HG03342 (cell line): ENCODE results near the gene MB.
A peak's percentile ranks its signal among the peaks of the same experiment; 100 is the strongest.
"Not testable (repeated sequence)": the region's sequence is repeated elsewhere in the genome, so short reads cannot be mapped to it uniquely, and the experiment has no call there.

Experiments
- ATAC-seq: cut with Tn5 transposase; IDR thresholded peaks from one replicate; pipeline ENCODE4 v1.9.1; 2021; ENCODE audit warnings: mild to moderate bottlenecking, moderate library complexity; ENCODE audit not compliant: unreplicated experiment

MB gene

DNA sequence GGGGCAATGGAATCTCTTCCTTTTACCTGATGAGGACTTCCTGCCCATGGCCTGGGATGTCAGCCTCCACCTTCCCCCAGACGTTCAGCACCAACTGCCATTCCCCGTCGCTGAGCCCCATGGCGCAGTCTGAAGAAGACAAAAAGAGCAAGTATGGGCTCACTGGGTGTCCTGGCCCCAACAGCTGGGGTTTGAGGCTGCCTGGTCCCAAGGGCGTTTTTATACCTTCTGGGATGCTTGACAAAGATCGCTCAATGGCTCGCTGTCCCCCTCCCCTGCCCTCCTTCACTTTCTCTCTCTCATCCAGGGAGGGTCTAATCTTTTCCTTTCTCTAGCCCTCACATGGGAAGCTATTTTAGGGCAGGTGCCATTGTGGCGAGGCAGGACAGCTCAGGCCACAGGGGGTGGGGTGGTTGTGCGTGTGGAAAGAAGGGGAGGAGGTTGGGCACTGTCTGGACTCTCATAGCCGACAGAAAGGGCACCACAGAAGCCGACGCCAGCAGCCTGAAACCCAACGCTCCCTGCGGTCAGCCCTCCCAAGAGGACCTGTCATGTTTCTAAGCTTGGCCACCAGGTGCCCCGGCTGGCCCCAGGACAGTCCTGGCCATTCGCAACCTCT lies at the start of gene MB:
Gene MB, minus strand, starts transcription at position 193 of the 619 bp plus-strand sequence. Its CDS starts 72 bp downstream, at position 121.
- ATAC-seq, result no peak

DNA sequence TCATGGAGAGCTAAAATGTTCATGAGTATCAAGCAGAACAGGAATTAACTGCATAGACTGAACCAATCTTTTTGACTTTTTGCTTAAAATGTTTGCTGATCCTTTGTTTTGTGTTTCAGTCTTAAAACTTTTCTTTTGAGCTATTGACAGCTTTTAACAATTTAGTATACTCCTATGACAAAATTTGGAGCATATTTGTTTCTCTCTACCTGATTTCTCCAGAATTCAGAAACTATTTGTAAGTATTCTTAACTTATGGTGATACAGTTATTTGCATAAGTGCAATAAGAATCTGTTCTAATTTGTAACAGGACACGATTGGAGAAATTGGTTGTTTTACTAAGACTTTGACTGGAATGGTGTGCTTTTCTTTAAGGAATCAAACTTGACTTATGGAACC lies 49.6 kb upstream of the MB start:
- not testable (repeated sequence) for ATAC-seq

DNA sequence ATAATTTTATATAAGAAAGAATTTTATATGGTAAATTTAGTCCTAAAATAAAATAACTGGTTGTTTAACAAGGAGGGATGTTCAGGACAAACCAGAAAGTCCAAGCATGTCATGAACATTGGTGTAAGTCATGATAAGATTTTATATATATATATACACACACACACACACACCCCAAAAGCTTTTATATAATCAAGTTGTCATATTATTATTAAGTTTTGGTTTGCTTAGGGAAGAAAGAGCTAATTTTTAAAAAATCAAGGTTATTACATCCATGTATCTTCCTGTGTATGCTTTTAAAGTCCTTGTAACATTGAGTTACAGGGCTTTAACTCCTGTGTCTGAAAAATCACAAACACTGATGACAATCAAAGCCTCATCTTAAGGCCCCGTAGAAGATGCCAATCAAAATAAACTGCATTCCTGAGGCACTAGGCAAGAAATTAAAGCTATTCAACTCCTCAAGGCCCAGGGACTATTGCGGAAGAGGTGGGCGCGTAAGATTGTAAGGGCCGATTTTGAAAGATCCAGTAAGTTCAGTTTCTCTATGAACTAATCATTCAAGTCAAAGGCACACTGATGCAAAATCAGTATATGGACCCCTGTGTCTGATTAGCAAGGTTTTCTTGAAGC lies 47.9 kb upstream of the MB start:
- ATAC-seq, result no peak

DNA sequence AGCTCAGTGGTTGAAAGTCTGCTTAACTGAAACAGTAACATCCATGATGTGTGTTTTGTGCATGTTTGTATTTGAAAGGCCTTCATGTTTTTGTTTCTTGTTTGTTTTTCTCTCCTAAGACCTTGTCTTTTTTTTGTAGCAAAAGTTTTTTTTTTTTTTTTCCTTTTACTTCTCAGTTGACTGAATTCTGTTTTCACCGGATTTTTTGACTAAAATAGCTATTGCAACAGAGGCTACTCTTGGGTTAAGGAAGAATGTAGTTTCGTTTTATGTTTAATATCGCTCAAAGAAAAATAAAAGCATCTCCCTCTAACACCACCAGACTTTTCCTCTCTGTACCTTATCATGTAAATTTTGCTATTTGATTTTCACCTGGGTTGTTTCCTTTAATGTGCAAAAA lies 46.2 kb upstream of the MB start:
- no peak for ATAC-seq

DNA sequence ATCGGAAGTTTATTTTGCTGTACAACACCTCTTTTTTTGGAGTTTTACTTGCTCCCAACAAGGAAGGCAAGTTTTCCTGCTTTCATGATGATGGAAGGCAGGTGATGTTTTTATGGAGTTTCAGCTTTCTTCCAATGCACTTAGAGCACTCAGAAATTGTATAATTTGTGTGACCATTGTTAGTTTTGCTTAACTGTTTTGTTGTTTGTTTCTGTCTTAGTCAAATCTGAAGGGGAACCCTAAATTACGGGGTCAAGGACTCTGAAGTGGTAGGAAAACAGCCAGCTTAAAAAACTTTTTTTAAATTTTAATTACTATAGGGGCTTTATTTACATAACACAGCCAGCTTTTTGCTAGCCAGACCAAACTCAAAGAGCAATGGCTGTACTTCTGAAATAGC lies 45.8 kb upstream of the MB start:
- ATAC-seq, result no peak

DNA sequence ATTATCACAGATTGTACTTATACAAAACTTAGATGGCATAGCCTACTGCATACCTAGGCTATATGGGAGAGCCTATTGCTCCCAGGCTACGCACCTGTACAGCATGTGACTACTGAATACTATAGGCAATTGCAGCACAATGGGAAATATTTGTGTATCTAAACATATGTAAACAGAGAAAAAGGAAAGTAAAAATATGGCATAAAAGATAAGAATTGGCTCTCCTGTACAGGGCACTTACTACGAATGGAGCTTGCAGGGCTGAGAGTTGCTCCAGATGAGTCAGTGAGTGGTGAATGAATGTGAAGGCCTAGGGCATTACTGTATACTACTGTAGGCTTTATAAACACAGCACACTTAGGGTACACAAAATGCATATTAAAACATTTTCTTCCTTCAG lies 44.3 kb upstream of the MB start:
- no peak for ATAC-seq

DNA sequence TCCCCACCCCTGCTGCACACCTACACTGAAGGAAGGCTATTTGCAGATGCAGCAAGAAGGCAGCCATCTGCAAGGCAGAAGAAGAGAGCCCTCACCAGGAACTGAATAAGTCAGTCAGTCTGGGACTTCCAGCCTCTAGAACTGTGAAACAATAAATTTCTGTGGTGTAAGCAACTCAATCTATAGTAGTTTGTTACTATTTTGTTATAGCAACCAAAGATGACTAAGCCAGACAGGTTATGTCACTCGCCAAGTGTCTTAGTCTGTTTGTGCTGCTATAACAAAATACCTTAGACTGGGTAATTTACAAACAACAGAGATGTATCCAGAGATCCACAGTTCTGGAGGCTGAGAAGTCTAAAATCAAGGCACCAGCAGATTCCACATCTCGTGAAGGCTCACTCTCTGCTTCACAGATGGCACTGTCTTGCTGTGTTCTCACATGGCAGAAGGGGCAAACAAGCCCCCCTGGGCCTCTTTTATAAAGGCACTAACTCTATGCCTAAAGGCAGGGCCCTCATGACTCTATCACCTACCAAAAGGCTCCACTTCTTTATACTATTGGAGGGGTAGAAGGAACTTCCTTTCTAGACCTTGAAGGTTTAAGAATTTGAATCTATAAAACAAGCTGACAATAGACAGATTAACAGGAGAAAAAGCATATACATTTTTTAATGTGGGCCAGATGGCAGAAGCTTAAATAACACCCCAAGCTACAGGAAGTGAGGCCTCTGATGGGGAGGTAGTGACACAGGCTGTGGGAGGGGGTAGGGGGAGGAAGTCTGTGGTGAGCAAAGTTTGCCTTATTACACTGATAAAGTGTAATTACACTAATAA lies 43.4 kb upstream of the MB start:
- ATAC-seq, result no peak

DNA sequence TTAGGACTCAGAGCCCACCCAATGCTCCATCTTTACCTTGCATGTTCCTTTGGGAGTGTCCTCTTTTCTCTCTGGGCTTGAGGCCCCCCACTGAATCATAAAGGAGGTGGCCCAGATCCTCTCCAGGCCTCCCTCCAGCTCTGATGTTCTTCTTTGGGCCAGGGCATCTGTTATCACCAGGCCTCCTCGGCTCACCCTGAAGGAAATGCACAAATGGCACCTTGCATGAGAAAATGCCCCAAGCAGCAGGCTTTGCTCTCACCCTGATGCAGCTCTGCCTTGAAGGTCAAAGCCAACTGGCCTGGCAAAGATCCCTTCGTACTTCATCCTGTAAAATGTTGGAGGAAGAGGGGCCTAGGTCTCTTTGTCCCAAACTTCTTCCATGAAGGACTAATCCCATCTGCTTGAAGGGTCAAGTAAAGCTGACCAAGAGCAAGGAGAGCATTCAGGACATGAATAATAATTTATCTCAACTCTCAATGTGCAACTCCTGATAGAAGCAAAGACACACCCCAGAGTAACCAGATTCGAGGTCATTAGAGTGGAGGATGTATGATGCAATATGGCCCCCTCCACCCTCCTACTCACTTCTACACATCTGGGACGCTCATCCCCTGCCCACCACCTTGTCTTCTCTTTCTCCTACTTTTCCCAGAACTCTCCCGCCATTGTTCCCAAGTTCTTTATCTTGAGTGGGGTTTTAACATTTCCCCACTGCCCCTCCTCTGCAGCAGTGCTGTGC lies 40.6 kb upstream of the MB start:
- no peak for ATAC-seq

DNA sequence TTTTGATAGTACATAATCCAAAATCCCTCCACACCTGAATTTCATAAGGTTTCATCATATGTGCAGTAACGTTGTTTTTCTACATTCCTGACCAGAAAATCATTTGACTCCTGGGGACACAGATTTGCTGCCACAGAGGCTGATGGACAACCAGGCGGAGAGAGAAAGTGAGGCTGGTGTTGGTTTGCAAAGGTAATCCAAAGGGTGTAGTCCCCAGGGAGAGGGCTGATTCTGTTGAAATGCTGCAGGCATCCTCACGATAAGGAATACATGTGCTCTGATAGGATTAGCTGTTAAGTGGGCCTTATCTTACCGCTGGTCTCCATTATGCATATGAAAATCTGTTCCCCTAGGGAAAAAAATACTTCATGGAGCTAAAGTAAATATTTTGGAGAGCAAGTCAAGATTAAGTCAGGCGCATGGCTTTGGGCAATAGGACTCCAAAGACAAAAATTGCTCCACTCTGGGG lies 39.2 kb upstream of the MB start:
- ATAC-seq, result no peak

DNA sequence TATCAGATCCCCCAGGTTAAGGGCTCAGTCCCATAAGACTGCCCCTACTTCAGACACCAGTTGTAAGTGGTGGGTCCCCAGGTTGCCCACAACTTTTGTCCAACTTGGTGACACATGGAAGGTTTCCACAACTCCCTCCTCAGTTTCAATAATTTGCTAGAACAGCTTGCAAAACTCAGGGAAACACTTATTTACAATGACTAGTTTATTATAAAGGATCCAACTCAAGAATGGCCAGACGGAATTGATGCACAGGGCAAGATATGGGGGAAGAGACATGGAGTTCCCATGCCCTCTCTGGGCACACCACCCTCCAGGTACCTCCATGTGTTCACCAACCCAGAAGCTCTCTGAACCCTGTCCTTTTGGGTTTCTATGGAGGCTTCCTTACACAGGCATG lies 36.7 kb upstream of the MB start:
- ATAC-seq, result no peak

DNA sequence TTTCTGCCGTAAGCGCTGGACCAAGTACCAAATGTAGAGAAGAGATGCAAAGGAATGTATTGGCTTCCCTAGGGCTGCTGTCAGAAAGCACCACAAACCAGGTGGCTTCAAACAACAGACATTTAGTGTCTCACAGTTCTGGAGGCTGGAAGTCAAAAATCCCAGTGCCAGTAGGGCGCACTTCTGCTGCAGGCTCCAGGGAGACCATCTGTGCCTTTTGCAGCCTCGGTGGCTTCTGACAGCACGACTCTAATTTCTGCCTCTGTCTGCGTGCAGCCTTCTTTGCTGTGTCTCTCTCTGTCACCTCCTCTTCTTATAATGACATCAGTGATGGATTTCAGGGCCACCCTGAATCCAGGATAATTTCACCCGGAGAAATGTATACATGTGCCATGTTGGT lies 34.0 kb upstream of the MB start:
- ATAC-seq, result no peak

DNA sequence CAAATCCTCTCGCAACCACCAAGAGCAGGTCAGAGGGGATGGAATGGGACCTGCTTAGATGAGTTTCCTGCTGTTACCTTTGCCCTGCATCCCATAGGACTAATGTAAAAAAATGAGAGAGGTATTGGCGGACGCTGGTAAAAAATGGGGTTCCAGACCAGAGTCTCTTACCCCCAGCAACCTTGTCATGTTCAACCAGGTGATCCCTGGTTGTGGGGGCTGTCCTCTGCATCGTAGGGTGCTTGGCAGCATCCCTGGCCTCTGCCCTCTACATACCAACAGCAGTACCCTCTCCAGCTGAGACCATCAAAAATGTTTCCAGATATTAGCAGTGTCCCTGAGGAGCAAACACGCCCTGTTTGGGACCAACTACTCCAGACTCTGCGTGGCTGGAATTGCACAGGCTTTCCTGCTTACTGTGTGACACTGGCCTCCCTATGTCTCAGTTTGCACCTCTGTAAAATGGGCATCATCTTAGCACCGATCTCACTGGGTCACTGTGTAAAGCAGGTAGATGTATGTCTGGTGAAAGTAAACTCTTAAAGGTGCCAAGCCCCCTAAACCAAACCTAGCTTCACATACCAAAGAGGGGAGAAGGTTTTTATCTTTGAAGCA lies 32.6 kb upstream of the MB start:
- ATAC-seq, result no peak

DNA sequence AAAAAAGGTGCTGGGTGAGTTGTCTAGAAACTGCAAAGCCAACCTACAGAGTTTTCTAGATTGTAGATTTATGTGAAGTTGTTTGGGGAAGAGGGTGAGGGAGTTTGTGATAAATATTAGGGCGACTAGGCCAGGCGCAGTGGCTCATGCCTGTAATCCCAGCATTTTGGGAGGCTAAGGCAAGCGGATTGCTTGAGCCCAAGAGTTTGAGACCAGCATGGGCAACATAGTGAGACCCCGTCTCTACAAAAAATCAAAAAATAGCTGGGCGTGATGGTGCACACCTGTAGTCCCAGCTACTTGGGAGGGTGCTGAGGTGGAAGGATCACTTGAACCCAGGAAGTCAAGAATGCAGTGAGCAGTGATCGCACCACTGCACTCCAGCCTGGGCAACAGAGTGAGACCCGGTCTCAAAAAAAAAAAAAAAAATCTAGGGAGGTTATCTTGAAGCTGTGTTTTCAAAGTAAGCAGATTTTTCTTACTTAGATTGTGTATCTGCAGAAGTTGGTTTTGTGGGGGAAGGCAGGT lies 32.0 kb upstream of the MB start:
- ATAC-seq, result no peak

DNA sequence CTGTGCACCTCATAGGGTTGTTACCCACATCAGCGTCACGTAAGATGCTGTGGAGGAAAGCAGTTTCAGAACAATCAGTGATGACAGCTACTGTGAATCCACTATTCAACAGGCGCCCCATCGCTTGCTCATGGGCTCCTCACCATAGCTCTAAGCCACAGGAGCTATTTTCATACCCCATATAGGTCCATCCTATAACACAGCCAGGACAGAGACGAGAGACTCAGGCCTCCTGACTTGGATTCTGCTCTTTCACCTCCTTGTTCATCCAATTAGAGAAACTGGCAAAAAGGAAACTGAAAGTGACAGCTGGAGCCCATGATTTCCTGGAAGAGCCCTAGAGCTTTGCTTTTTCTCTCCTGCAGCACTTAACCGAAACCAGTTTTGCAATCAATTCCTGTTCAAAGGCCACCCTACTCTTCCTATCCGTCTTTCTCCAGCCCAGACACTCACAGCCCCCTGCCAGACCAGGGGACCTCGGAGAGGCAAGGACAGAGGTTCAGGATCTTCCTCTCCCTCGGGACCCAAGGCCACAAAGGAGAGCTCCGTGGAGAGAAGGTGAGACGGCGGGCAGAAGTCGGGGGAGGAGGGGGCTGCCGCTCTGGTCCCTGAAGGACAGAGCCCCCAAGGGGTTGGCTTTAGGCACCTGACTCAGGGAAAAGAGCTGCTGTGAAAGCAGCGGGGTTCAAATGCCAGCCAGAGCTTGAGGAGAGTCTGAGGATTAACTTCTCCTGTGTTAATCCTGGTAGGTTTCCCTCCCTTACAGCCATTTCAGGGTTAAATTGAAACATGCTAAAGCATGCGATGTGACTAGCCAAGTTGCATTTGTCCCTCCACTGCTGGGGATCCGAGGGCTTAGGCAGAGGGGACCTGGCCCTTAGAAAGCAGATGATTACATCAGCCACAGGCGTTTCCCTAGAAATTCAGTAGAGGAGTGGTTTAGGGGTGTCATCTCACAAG lies 31.2 kb upstream of the MB start, which contains the start of gene APOL6:
Gene APOL6, plus strand, starts transcription at position 381 of the 960 bp plus-strand sequence. CDS start 7,980 bp downstream, outside the sequence.
- ATAC-seq, result peak; percentile 56

DNA sequence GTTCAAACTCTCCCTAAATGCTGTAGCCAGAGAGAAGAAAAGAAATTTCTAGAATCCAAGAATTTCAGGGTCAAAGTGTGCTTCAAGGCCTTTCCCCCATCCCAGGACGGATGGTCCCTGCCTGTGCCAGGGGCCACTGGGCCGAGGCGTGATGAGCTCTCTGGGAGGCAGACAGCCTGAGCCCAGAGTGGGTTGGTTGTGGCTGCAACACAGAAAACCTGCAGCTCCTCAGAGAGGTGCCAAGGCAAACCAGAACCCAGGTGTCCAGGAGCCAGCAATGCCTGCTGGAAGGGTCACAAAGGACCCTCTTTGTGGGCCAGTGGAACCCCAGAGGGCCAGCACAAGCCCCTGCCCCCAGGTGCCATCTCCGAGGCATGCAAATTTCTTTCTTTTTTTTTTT lies 28.5 kb upstream of the MB start:
- no peak for ATAC-seq

DNA sequence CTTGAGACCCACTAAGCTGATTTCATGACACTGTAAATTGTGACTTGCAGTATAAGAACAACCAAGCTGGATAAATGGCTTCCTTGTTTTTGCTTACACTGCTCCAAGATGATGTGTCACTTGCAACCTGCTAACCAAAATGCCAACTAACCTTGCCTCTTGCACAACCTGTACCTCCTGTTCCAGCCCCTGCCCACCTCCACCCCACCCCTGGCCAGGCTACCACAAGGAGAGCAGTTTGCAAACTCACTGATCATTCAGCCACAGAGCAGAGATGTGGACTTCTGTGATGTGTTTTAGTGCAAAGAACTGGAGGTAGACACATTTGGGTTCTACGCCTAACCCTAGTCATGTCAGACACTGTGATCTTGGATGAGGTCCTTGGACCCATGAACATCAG lies 26.9 kb upstream of the MB start:
- no peak for ATAC-seq

DNA sequence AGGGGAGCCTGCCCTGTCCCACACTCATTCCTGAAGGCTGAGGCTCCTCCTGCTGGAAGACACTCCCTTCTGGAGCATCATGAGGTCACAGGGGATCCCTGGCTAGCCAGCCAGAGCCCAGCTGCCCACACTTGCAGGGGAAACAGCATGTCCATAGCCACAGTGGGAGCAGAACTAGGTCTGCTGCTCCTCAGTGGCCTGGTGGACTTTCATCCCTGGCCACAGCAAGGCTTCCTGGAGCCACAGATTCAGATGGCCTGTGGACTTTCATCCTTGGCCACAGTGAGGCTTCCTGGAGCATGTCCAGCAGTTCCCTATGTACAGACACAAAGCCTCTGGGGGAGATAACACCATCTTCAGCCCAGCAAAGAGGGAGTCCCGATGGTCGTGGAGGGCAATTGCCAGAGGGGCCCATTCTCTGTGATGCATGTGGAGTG lies 25.2 kb upstream of the MB start:
- ATAC-seq, result no peak

DNA sequence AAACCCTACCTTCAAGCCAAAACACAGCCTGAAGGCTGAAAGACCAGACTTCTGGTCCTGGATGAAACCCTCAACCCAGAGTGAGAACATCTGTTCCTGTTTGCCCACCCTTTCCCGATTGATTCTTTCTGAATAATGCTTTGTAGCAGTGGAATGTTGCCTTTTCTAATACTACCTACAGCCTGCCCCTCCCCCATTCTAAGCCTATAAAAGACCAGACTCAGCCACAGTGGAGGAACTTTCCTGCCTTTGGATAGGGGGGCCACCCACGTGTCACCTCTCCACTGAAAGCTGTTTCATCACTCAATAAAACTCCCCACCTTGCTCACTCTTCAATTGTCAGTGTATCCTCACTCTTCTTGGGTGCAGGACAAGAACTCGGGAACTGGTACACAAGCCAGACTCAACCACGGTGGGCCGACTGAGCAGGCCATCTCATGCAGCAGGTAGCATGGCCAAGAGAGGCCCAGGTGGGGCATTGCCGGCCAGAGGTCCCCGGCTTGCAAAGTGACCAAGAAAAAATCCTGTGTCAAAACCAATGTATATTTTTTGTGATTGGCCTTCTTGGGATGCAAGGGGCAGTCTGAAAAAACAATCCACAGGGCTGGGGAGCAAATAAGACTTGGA lies 24.5 kb upstream of the MB start:
- ATAC-seq, result no peak

DNA sequence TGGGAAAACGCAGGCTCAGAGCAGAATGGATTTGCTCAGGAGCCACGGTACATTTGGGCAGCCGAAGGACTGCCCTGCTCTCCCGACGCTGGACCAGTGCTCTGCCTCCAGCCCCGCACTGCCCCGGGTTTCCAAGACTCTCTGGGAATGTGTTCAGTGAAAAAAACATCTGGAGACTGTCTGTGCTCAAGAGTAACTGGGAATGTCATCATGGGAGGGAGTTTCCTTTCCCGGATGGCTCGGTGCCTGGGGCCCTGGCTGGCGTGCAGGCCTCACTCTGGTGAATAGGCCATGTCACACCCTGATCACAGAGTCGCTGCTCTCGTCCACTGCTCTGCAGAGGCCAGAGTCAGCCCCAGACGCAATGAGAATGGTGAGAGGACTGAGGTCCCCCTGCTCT lies 21.3 kb upstream of the MB start:
- ATAC-seq, result no peak
